ENCODE data around the gene MAP4K5. TPM values are rescaled to one million over a fixed set of nuclear protein-coding genes. Genes with fewer than 3 reads are reported as not detected.

The MAP4K5 gene
- total RNA-seq (100 to 1,000 TPM in 2 of 7 donors, 10 to 100 TPM in 5; 60.8 to 202 (median 69.8) TPM), polyA plus RNA-seq (10 to 100 TPM; 32.4 to 35.4 TPM)
- long read RNA-seq, donor 1, partial matches to known transcripts = 18 of 28 reads
- long read RNA-seq, donor 1, other reads (novel, unspliced or antisense) = 10 of 28 reads
- long read RNA-seq, donor 2, partial matches to known transcripts = 5 of 7 reads
- long read RNA-seq, donor 2, other reads (novel, unspliced or antisense) = 0 of 7 reads
- long read RNA-seq, donor 3, partial matches to known transcripts = 9 of 76 reads
- long read RNA-seq, donor 3, other reads (novel, unspliced or antisense) = 67 of 76 reads

GRCh38 chr14:50532502-50533240 lies at the start of gene MAP4K5:
TSS of gene MAP4K5 (minus strand) at chr14:50532569. CDS start at chr14:50532049, 520 bp downstream.
- peak within 1 kb of the TSS; percentile 85 for H3K4me3 ChIP-seq
- TF ChIP-seq POLR2A (IDR thresholded peaks at IDR 0.05) = peak; percentile 70
- TF ChIP-seq CTCF (IDR thresholded peaks at IDR 0.05) = peak; percentile 60 to 98 (median 98)
- TF ChIP-seq EP300 (IDR thresholded peaks at IDR 0.05) = no peak
- H3K27ac ChIP-seq = peak within 1 kb of the TSS; percentile 93 to 97
- 1% methylated on average over 58 to 60 of the region's 60 CpGs for WGBS, 3 donors
- H3K4me1 ChIP-seq (ENCODE audit: insufficient read depth) = peaks cover 11% of the 10 kb centered on the region
- no peaks in the 10 kb centered on the region for H3K36me3 ChIP-seq
- DNase-seq = peak; percentile 90 to 93 (median 92)
- H3K27me3 ChIP-seq = no peaks in the 10 kb centered on the region
- intact Hi-C loops (cut with DNase I) = loop anchor here (2.0 to 10.0 kb wide), 4 partner anchors 138 to 214 kb away; partner anchors contain the start of gene CDKL1 (in 1 of the 4)
- no peaks in the 10 kb centered on the region for H3K9me3 ChIP-seq

DNA sequence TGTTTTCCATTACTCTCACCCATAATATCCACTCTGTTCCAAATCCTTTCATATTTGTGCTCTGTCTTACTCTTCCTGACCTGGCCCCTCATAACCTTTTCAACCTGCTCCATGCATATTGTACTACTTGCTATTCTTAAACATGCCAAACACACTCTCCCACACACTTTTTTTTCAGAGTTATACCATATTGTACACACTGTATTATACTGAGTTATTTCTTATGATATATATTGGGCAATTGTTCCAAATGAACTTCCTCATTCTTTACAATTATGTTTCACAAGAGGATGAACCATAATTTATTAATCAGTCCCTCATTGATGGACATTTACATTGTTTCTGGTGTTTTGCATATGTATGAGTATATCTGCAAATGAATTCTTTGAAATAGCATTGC lies 46.1 kb upstream of the MAP4K5 start:
- Histone ChIP-seq H3K4me1 (ENCODE audit: insufficient read depth) (no peaks in the 10 kb centered on the region), H3K9me3 (no peaks in the 10 kb centered on the region), H3K27ac (no peak overlapping the region), H3K4me3 (no peak overlapping the region), H3K27me3 (no peaks in the 10 kb centered on the region), H3K36me3 (no peaks in the 10 kb centered on the region)
- intact Hi-C loops (cut with DNase I) = no loop called here
- no peak for DNase-seq
- TF ChIP-seq EP300 (IDR thresholded peaks at IDR 0.05) (no peak), POLR2A (IDR thresholded peaks at IDR 0.05) (no peak)

GRCh38 chr14:50577982-50578381 lies 45.6 kb upstream of the MAP4K5 start:
- DNase-seq = no peak
- Histone ChIP-seq H3K27ac (no peak overlapping the region), H3K27me3 (no peaks in the 10 kb centered on the region), H3K9me3 (no peaks in the 10 kb centered on the region), H3K4me3 (no peak overlapping the region), H3K36me3 (no peaks in the 10 kb centered on the region), H3K4me1 (ENCODE audit: insufficient read depth) (no peaks in the 10 kb centered on the region)
- TF ChIP-seq EP300 (IDR thresholded peaks at IDR 0.05) = no peak
- TF ChIP-seq CTCF (IDR thresholded peaks at IDR 0.05) = no peak
- no peak for TF ChIP-seq POLR2A (IDR thresholded peaks at IDR 0.05)
- intact Hi-C loops (cut with DNase I) = no loop called here

DNA sequence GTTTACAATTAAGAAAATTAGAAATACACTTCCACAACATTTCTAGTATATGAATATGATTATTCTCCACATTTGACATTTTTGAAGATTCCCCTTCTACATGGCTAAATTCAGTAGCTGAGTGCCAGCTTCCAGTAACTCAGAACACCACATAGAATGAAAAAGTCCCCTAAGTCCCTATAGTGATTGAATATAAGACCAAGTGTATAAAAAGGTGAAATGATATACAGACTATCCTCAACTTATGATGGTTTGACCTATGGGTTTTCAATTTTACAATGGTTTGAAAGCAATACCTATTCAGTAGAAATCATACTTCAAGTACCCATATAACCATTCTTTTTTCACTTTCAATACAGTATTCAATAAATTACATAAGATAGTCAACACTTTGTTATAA lies 43.4 kb upstream of the MAP4K5 start:
- no peak for DNase-seq
- no peak overlapping the region for H3K27ac ChIP-seq
- H3K9me3 ChIP-seq = no peaks in the 10 kb centered on the region
- no peaks in the 10 kb centered on the region for H3K36me3 ChIP-seq
- TF ChIP-seq CTCF (IDR thresholded peaks at IDR 0.05) (no peak), EP300 (IDR thresholded peaks at IDR 0.05) (no peak), POLR2A (IDR thresholded peaks at IDR 0.05) (no peak)
- intact Hi-C loops (cut with DNase I) = no loop called here
- no peaks in the 10 kb centered on the region for H3K27me3 ChIP-seq
- no peak overlapping the region for H3K4me3 ChIP-seq
- H3K4me1 ChIP-seq (ENCODE audit: insufficient read depth) = no peaks in the 10 kb centered on the region

DNA sequence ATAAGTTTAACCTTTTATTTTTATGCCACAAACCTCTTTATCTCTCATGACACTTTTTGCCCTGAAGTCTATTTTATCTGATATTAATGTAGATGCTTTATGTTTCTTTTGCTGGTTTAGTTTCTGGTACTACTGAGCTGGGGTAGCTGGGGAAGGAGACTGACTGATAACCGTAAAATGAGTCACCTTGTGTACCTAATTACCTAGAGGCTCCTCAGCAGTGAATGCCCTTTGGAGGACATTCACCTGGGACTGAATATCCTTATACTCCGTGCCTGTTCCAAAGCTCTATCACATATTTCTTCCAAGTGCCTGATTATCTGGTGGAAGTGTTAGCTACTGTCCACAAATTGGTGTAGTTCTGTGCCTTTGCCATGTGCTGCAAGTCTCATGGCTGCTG lies 41.5 kb upstream of the MAP4K5 start:
- no peaks in the 10 kb centered on the region for H3K9me3 ChIP-seq
- intact Hi-C loops (cut with DNase I) = no loop called here
- 76 to 89% (median 82%) methylated on average over 2 of the region's 2 CpGs for WGBS, 3 donors

More for the DNA sequence above, 41.5 kb upstream of the MAP4K5 start:
- TF ChIP-seq CTCF (IDR thresholded peaks at IDR 0.05) = no peak
- TF ChIP-seq POLR2A (IDR thresholded peaks at IDR 0.05) = no peak
- TF ChIP-seq EP300 (IDR thresholded peaks at IDR 0.05) = no peak
- no peaks in the 10 kb centered on the region for H3K36me3 ChIP-seq
- DNase-seq = no peak
- H3K27ac ChIP-seq = no peak overlapping the region
- H3K4me3 ChIP-seq = no peak overlapping the region
- H3K4me1 ChIP-seq (ENCODE audit: insufficient read depth) = no peaks in the 10 kb centered on the region
- H3K27me3 ChIP-seq = no peaks in the 10 kb centered on the region

Measured in ovary (tissue), 10 donors.